ENCODE results near the gene SPON1. TPM values are rescaled to one million over a fixed set of nuclear protein-coding genes. Genes with fewer than 3 reads are reported as not detected.
A peak's percentile ranks its signal among the peaks of the same experiment; 100 is the strongest.

The SPON1 gene
- total RNA-seq, 1 donor from 2014 or later = 5.0 TPM

DNA sequence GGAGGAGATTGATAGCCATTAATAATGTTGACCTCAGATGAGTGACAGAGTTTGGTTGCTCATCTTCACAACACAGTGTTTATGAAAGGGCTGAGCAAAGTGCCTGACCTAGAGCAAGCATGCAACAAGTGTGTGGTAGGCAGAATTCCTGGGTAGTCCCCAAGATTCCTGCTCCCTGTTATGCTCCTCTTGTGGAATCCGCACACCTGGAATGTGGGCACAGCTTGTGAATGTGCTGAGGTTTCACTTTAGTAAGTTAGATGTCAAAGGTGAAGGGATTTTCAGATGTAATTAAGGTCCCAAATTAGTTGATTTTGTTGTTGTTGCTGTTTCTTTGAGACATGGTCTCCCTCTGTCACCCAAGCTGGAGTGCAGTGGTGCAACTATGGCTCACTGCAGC is 20.7 kb upstream of the SPON1 start:
- intact Hi-C loops (cut with DNase I) = no loop called here
- ATAC-seq (no peak), DNase-seq (ENCODE audit: missing footprints) (no peak)

DNA sequence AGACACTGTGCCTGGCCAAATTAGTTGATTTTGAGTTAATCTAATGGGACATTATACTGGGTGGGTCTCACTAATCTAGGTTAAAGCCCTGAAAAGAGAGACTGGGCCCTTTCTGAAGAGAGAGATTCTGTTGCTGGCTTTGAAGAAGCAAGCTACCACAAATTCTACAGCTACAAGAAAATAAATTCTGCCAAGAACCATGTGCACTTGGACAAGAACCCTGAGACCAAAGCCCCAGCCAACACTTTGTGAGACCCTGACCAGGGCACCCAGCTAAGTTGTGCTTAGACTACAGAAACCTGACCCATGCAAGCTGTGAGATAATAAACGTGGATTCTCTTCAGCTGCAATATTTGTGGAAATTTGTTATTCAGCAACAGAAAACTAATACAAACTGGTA is 20.1 kb upstream of the SPON1 start:
- ATAC-seq (no peak), DNase-seq (ENCODE audit: missing footprints) (no peak)
- intact Hi-C loops (cut with DNase I) = no loop called here

DNA sequence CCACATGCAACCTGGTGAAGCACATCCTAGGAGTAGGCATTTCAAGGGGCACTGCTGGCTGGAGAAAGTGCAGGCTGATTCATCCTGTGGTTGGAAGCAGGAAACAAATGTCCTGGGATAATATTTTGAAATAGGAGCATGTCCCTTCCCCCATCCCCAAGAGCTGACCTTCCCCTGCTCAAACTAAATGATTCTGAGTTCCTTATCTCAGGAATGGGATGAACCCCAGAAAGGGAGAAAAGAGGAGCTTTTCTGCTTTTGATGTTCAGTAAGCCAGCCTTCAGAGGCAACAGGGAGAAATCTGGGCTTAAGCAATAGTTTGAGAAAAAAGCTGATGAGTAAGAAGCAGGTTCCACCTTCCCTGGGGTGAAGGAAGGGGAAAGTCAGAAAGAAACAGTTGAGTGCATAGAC is 19.5 kb upstream of the SPON1 start:
- intact Hi-C loops (cut with DNase I) = no loop called here
- DNase-seq (ENCODE audit: missing footprints) (no peak), ATAC-seq (no peak)

DNA sequence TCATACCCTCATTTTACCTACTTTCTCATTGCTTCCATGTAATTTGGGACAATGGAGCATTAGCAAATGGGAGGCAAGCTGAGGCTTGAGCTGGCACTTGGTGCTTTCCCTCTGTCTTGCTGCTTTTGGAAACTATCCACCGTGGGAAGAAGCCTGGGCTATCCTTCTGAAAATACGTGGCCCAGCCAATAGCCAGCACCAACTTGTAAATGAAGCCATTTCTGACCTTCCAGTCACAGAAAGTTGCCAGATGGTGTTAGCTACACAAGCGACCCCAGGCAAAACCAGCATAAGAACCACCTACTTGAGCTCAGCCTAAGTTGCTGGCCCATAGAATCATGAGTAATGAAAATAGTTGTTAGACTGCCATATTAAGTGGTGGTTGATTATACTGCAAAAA is 18.5 kb upstream of the SPON1 start:
- intact Hi-C loops (cut with DNase I) = no loop called here
- ATAC-seq (no peak), DNase-seq (ENCODE audit: missing footprints) (no peak)

DNA sequence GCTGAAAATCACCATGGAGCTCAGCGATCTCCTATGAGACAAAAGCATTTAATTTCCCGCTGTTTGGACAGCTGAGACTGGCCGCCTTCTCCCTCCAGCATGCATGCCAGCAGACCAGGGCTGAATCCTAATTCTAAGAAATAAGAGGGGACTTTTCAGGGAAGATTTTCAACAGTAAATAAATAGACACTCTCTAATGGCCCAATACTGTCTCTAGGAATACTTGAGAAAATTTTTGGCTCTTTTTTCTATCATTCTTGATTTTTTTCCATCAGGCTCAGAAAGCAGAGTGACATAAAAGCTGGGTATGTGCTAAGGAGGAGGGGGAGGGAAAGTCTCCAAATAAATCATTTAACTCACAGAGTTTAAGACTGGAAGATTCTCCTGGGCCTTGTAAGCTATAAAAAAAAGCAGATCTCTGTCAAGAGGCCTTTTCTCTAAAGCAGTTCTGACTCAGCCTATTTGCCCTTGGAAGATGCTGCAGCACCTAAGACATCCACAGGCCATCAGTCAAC is 17.6 kb upstream of the SPON1 start:
- intact Hi-C loops (cut with DNase I) = no loop called here
- ATAC-seq = no peak
- DNase-seq (ENCODE audit: missing footprints) = no peak

DNA sequence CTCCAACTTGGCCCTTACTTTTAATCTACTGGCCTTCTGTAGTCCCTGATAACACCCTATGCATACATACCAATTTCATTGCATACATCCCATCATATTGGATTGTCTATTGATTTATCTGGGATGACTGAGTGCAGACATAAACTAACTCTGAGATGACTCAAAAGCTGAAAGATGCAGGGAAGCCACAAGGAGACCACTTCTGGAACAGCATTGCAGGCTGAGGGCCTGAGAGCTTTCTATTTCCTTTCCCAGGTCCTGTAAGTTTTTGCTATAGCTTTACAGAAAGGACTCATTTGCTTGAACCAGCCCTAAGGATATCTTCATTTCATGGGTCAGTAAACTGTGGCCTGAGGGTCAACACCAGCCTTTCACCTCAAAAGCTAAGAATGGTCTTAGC is 15.1 kb upstream of the SPON1 start:
- ATAC-seq = no peak
- DNase-seq (ENCODE audit: missing footprints) = no peak
- intact Hi-C loops (cut with DNase I) = no loop called here

DNA sequence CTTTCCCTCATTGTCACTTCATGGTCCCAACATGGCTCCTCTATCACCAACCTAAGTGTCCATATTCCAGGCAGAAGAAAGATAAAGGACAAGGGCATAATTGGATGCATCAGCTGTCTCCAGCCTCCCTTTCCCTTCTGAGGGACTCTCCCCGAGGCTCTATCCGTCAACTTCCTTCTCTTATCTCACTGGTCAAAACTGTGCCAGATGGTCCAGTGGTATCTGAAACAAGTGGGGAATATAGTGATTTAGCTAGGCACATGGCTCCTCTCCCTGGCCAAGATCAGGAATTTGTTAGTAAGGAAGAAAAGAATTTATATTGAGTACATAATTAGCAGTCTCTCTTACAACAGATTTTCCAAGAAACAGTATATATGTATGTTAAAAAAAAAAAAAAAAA is 12.6 kb upstream of the SPON1 start:
- intact Hi-C loops (cut with DNase I) = loop anchor here (10.0 kb wide), 1 partner anchor 175 kb away; no protein-coding TSS in a partner anchor
- no peak for ATAC-seq

DNA sequence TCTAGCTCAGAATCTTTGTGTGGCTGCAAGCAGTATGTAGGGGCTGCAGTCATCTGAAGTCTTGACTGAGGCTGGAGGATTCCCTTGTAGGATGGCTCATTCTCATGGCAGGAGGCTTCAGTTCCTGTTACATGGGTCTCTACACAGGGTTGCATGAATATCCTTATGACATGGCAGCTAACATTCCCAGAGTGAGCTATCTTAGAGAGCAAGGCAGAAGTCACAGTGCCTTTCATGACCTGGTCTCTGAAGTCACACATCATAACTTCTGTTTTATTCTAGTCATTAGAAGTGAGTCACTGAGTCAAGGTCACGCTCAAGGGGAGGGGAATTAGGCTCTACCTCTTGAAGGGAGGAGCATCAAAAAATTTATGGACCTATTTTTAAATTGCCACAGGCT is 10.3 kb upstream of the SPON1 start:
- no peak for ATAC-seq
- DNase-seq (ENCODE audit: missing footprints) = no peak
- intact Hi-C loops (cut with DNase I) = loop anchor here (10.0 kb wide), 1 partner anchor 177 kb away; no protein-coding TSS in a partner anchor

More for the DNA sequence above, 12.6 kb upstream of the SPON1 start:
- no peak for DNase-seq (ENCODE audit: missing footprints)

DNA sequence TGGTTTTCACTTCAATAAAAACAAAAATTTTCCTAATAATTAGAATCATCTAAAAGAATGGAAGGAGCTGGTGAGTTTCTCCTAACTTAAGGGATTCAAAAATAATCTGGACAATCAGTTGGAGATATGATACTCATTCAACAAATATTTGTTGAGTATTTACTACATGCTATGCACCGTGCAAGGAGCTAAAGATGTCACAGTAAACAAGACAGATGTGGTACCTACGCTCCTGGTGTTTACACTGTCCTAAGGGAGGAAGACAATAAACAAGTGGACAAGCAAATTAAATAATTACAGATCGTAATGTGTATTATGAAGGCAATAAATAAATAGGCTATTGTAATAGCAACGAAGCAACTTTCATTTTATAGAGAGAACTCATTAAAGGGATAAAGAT is 9.9 kb upstream of the SPON1 start:
- no peak for DNase-seq (ENCODE audit: missing footprints)
- intact Hi-C loops (cut with DNase I) = loop anchor here (10.0 kb wide), 1 partner anchor 178 kb away; no protein-coding TSS in a partner anchor
- ATAC-seq = no peak

DNA sequence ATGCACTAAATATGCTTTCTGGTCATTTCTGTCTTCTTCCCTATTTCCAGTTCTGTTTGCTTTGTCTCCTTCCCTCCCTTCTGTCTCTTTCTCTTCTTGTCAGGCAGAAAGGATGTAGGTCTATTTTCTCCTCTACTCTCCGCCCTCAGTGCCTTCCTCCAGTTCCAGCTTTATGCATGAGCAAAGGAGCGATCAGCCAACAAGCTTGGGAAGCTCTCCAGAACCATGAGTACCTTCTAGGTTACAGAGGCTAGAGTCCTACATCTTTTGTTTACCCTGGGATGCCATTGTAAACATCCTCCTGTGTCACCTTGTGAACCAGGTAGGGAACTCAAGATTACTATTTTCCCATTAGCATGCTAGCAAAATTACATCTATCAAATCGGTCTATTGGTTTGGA is 7.9 kb upstream of the SPON1 start:
- no peak for DNase-seq (ENCODE audit: missing footprints)
- intact Hi-C loops (cut with DNase I) = loop anchor here (10.0 kb wide), 1 partner anchor 180 kb away; no protein-coding TSS in a partner anchor
- no peak for ATAC-seq

DNA sequence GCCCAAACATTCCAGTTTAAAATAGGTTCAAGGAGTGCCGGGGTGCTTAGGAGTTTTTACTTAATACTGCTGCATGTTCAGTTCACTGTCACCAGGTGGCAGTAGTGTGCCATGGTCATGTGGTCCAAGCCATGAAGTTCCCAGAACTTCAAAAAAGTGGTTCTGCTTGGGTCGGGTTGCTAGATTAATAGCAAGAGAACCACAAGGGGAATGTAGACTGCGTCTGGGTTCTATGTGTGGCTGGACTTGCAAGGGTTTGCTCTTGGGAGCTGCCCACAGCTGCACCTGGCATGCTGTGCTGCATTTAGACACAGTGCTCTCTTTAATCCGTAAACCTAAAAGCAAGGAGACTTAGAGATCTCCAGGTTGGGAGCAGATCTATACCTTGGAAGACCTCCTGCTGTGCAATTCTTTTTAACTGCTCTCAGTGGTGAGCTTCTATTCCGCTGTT is 6.5 kb upstream of the SPON1 start:
- intact Hi-C loops (cut with DNase I) = loop anchor here (2.0 to 10.0 kb wide), 3 partner anchors 181 to 293 kb away; no protein-coding TSS in a partner anchor
- no peak for DNase-seq (ENCODE audit: missing footprints)
- ATAC-seq = peak; percentile 50

DNA sequence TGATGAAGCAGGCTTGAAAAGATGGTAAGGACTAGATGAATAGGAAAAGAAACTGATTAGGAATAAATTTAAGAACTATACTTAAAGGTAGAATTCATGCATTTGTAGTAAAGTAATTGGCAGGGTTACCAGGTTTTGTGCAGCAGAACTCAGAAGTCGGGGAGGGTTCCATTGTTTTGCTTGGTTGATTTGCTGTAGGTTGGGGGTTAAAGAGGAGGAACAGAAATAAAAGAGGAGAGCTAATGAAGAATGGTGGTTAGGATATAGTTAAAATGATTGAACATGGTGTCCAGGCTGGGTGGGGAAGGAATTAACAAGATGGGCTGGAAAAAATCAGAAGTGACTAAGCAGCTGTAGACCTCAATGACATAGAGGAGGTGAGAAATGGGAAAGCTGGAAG is 5.5 kb upstream of the SPON1 start:
- DNase-seq (ENCODE audit: missing footprints) (no peak), ATAC-seq (no peak)

DNA sequence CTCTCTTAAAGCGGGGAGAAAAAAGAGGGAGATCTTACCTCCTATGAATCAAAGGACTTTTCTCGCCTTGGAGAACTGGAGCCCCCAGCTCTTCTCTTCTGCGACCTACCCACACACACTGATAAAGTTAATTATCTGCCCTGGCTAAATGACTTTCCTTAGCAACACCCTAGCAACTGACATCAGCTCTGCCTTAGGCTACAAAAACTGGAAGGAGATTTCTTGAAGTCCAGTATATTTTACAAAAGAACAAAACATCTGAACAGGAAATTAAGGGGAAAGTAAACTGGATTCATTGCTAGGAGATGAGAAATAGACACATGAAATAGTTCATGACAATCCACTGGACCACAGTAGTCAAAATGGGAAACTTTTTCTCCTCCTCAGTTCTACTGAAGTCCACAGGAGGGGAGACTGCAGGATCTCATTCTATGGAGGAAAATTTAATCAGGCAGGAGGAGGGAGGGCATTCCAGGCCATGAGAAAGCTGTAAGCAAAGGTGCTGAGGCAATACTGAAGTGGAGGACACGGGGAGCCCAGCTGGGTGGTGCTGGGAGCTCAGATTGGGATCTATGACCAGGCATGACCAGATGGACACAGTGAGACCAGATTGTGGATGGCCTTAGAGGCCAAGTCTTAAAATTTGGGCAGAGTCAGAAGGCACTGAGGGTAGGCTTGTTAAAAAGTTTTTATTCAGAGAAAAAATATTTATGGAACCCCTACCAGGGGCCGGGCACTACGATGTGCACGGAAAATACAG is 3.7 kb upstream of the SPON1 start:
- ATAC-seq (no peak), DNase-seq (ENCODE audit: missing footprints) (no peak)
- intact Hi-C loops (cut with DNase I) = loop anchor here (10.0 kb wide), 1 partner anchor 184 kb away; no protein-coding TSS in a partner anchor

More for the DNA sequence above, 5.5 kb upstream of the SPON1 start:
- intact Hi-C loops (cut with DNase I) = loop anchor here (2.0 to 10.0 kb wide), 3 partner anchors 182 to 292 kb away; no protein-coding TSS in a partner anchor

DNA sequence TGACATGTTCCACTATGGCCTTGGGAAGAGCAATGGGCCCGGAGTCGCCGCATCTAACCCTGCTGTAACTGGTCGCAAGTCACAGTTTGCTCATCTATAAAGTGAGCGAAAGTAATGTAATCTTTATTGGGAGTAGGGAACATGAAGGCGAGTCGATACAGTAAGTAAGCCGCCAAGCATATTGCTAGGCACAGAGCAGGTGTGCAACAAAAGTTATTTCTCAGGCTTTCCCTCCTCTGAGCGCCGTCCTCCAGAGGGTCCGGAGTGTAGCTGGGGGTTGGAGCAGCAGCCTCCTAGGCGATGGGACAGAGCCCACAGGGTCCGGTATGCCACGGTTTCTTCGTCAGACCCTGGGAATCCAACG is 343 bp upstream of the SPON1 start:
- ATAC-seq = no peak
- no peak for DNase-seq (ENCODE audit: missing footprints)
- intact Hi-C loops (cut with DNase I) = no loop called here

DNA sequence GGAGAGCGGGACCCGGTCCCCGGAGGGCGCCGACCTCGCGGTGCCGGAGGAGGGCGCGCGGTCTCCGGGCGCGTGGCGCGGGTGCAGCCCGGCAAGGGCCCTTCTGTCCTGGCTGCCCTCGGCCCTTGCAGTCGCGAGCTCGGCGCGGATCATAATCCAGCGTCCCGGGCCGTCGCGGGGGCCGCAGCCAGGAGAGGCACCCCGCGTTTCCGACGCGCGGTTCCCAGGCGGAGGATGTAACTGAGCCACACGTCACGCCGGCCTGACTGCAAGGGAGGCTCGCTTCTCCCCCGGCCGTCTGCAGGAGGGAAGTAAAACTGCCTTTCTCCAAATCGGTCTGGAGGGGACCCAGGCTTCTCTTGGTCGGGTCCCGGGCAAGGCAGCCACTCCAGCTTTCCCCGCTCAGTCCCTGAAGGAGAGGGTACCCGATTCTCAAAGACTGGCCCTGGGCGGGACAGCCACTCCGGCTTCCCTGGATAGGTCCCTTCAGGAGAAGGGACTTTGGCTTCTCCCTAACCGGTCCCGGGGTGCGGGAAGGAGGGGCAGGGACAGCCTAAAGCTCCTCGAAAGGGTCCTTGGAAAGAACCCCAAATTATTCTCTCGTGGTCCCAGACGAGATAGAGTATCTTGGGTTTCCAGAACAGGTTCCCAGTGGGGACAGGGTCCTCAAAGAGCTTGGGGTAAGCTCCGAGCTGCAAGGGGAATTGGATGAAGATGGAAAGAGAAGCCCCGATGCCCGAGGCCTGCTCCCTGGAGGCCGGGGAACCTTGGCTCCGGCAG is 836 bp downstream of the SPON1 start:
- ATAC-seq (peak; percentile 66), DNase-seq (ENCODE audit: missing footprints) (no peak)
- intact Hi-C loops (cut with DNase I) = no loop called here

DNA sequence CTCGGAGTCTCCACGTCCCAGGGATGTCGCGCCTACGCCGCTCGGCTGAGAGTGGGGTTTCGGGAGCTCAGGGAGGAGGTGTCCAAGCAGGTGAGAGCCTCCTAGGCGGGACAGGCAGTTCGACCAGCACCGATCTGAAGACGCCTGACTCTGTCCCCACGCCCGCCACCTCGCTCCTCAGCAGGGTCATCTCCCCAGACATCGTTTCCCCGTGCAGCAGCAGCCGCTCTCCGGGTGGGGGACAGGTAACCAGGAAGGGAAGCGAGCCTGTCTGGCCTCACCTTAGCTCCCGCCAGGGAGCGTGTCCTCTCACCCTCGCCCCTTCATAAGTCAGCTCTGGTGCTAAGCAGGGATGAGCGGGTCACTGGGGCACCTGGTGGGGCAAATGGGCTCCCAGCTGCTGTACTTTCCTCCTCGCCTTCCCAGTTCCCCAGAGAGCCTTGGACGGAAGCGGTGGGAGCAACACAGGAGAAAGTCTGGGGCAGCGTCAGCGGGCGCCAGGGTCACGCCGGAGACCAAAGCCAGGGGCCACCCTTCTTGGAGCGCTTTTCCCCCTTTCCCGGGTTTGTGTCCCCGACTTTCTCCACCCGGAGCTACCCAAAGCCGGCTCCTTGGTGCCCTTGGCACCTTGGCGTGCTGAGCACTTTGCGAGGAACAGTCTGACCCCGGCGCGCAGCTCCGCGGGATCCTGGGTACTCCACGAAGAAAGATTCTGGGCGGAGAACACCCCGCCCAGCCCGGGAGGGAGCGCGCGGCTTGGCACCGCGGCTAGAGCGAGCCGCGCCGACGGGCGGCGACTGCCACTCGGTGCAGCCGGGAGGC is 1.6 kb downstream of the SPON1 start:
- intact Hi-C loops (cut with DNase I) = no loop called here
- ATAC-seq (peak; percentile 58), DNase-seq (ENCODE audit: missing footprints) (no peak)

DNA sequence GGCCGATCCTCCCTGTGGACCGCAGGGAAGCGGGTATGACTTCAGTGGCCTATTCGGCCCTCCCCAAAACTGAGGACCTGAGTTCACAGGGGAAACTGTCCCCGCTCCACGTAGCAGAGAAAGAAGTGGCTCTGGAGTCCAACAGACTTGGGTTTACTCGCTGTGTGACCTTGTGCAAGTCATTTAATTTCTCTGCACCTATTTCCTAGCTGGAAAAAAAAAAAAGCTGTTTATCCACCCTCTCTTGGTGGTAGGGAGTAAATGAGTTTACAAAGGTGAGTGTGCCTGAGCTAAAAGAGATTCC is 2.2 kb downstream of the SPON1 start:
- DNase-seq (ENCODE audit: missing footprints) (no peak), ATAC-seq (no peak)
- intact Hi-C loops (cut with DNase I) = loop anchor here (5.0 kb wide), 1 partner anchor 78 kb away; no protein-coding TSS in a partner anchor

DNA sequence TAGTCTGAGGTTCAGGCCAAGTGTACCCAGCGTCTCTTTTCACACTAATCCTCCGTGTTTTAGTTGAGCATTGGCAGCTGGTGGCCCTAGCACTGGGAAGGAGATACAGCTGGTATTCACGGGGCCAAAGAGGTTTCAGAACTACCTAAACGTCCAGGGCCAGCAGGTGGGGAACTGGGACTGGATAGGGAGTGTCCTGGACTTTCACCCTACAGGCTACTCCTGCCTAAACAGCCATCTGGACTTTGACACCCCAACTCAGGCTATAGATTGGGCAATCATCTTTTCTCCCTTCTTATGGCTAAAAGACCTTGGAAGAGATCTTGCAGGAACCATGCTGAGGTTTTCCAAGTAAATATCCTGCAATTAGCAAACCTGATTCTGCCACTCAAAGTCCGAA is 2.8 kb downstream of the SPON1 start:
- ATAC-seq (no peak), DNase-seq (ENCODE audit: missing footprints) (no peak)
- intact Hi-C loops (cut with DNase I) = loop anchor here (5.0 kb wide), 1 partner anchor 77 kb away; no protein-coding TSS in a partner anchor

DNA sequence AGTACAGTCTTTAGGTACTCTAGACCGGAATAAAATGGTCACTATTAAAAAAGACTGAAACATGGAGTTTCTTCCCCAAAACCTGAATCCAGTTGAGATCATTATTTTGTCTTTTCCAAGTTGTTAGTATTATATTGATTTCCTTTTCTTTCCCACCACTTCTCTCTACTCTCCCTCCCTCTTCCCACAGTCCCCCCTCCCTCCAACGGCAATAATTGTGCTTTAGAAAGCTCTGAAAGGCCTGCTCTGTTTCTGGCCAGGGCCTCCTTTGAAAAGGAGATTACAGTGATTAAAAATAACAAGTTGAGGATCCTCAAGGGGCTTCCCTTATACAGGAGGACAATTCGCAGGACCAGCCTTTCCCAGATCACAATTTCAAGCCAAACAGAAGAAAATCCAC is 3.5 kb downstream of the SPON1 start:
- no peak for ATAC-seq
- intact Hi-C loops (cut with DNase I) = loop anchor here (5.0 kb wide), 1 partner anchor 76 kb away; no protein-coding TSS in a partner anchor
- DNase-seq (ENCODE audit: missing footprints) = no peak
